Calu3 (cell line): ENCODE data around the gene TMBIM4. TPM values are rescaled to one million over a fixed set of nuclear protein-coding genes. Genes with fewer than 3 reads are reported as not detected.

ENCODE experiments used
- BruUV-seq: library from RNA; stranded (reverse); fragments of 400-500 nt; replicated peaks from 2 replicates; lab custom pipeline; 2021; lab: Mats Ljungman, UMichigan
- CTCF ChIA-PET: fragments of 300-600 bp; sonication (Branson Sonifier 250); formaldehyde crosslinking; loops from one replicate; lab custom pipeline; 2022; ENCODE audit warnings: antibody characterized with exemption; lab: Charles Lee
- DNase-seq: peaks from one replicate; pipeline ENCODE4 v3.0.0; 2022
- H3K27ac Mint-ChIP-seq: one replicate; pipeline ENCODE4 v1.8.0; 2022; ENCODE audit warnings: mixed read lengths; ENCODE audit not compliant: unreplicated experiment
- H3K27me3 Mint-ChIP-seq: one replicate; pipeline ENCODE4 v1.8.0; 2022; ENCODE audit warnings: mixed read lengths; ENCODE audit not compliant: unreplicated experiment
- H3K36me3 Mint-ChIP-seq: one replicate; pipeline ENCODE4 v1.8.0; 2022; ENCODE audit warnings: mild to moderate bottlenecking, moderate library complexity, mixed read lengths; ENCODE audit not compliant: insufficient read depth, unreplicated experiment
- H3K4me1 Mint-ChIP-seq: one replicate; pipeline ENCODE4 v1.8.0; 2022; ENCODE audit warnings: mild to moderate bottlenecking, low read depth, mixed read lengths; ENCODE audit not compliant: unreplicated experiment
- H3K4me3 Mint-ChIP-seq: one replicate; pipeline ENCODE4 v1.8.0; 2022; ENCODE audit warnings: mild to moderate bottlenecking, low read depth, moderate library complexity, mixed read lengths; ENCODE audit not compliant: unreplicated experiment
- H3K9me3 Mint-ChIP-seq: one replicate; pipeline ENCODE4 v1.8.0; 2022; ENCODE audit warnings: low read depth, mixed read lengths; ENCODE audit not compliant: unreplicated experiment
- CTCF ChIP-seq: fragments of 200-600 bp; IDR thresholded peaks from one replicate; pipeline ENCODE4 v1.8.0; 2022; ENCODE audit warnings: antibody characterized with exemption; ENCODE audit not compliant: unreplicated experiment
- intact Hi-C: fragments of 100-400 bp; cut with micrococcal nuclease; formaldehyde crosslinking; loops from one replicate; pipeline ENCODE4 v1.10.0; 2022; ENCODE audit not compliant: unreplicated experiment
- total RNA-seq: library from RNA; stranded (reverse); gene quantifications from 2 replicates; pipeline ENCODE4 v1.2.3, GENCODE V29; 2022

TMBIM4 gene
- total RNA-seq, 1 experiment from 2014 or later, result 77.1 TPM

- Mint-ChIP-seq H3K9me3 (no peaks in the 10 kb centered on the region), H3K4me3 (no peak overlapping the region), H3K27me3 (peaks cover 9% of the 10 kb centered on the region), H3K4me1 (peaks cover 9% of the 10 kb centered on the region), H3K27ac (no peak overlapping the region), H3K36me3 (no peaks in the 10 kb centered on the region)
- peak; percentile 72 for DNase-seq
- TF ChIP-seq CTCF, result no peak
- CTCF ChIA-PET, result no interaction called here
- intact Hi-C loops, result no loop called here
- BruUV-seq, result no TSS peak
Measured at GRCh38 chr12:66092559-66093269, 77.1 kb downstream of the TMBIM4 start.

- Mint-ChIP-seq H3K4me3 (no peak overlapping the region), H3K4me1 (peaks cover 9% of the 10 kb centered on the region), H3K9me3 (no peaks in the 10 kb centered on the region), H3K36me3 (no peaks in the 10 kb centered on the region), H3K27ac (no peak overlapping the region), H3K27me3 (no peaks in the 10 kb centered on the region)
- intact Hi-C loops, result no loop called here
- CTCF ChIA-PET, result interaction anchor here (0.8 kb wide), 1 partner anchor 9 kb away, joined by 3 read pairs; no protein-coding TSS in a partner anchor
- TF ChIP-seq CTCF, result no peak
- no TSS peak for BruUV-seq
- DNase-seq, result no peak
Measured at GRCh38 chr12:66090157-66090556, 79.6 kb downstream of the TMBIM4 start.

- intact Hi-C loops, result loop anchor here (2.0 to 10.0 kb wide), 4 partner anchors 100 to 775 kb away; no protein-coding TSS in a partner anchor
- Mint-ChIP-seq H3K27me3 (no peaks in the 10 kb centered on the region), H3K4me1 (peaks cover under 1% of the 10 kb centered on the region), H3K9me3 (no peaks in the 10 kb centered on the region), H3K27ac (no peak overlapping the region), H3K36me3 (no peaks in the 10 kb centered on the region), H3K4me3 (no peak overlapping the region)
- TF ChIP-seq CTCF, result peak; percentile 68
- CTCF ChIA-PET, result interaction anchor here (0.7 kb wide), 2 partner anchors 208 to 632 kb away, joined by 3 read pairs; no protein-coding TSS in a partner anchor
- peak; percentile 72 for DNase-seq
- BruUV-seq, result no TSS peak
Measured at GRCh38 chr12:66087365-66087943, 82.3 kb downstream of the TMBIM4 start.

GRCh38 chr12:66085998-66086397, 83.8 kb downstream of the TMBIM4 start:
- BruUV-seq, result no TSS peak
- Mint-ChIP-seq H3K9me3 (no peaks in the 10 kb centered on the region), H3K27me3 (no peaks in the 10 kb centered on the region), H3K4me1 (no peaks in the 10 kb centered on the region), H3K36me3 (no peaks in the 10 kb centered on the region), H3K4me3 (no peak overlapping the region), H3K27ac (no peak overlapping the region)
- no peak for TF ChIP-seq CTCF
- CTCF ChIA-PET, result interaction anchor here (0.6 kb wide), 1 partner anchor 97 kb away, joined by 4 read pairs; no protein-coding TSS in a partner anchor
- no peak for DNase-seq
- intact Hi-C loops, result loop anchor here (2.0 to 10.0 kb wide), 4 partner anchors 99 to 773 kb away; no protein-coding TSS in a partner anchor

Other genes with a start within 250 kb of the TMBIM4 start
- 46.6 and 47.2 TPM in 2 replicates for gene LLPH, start 39.2 kb downstream of the TMBIM4 start, total RNA-seq
- gene IRAK3, start 19.2 kb upstream of the TMBIM4 start, total RNA-seq, result 7.8 and 12.0 TPM in 2 replicates
- gene HELB, start 132.5 kb upstream of the TMBIM4 start, total RNA-seq, result 9.4 and 9.6 TPM in 2 replicates